ENCODE results near the gene ELOVL1.

- TF ChIP-seq SP1 (IDR thresholded peaks at IDR 0.05; ENCODE audit: low read depth, low read length) (no peak), RAD21 (IDR thresholded peaks at IDR 0.05; ENCODE audit: insufficient read depth, low read depth, low read length) (no peak)
These were observed 36.1 kb downstream of the ELOVL1 start for GRCh38 chr1:43331688-43332087.
